HEK293 (cell line): ENCODE data around the gene PPBP.

Experiments
- CTCF ChIA-PET: fragments of 350-600 bp; formaldehyde crosslinking; extraction: SDS; loops from one replicate; lab custom pipeline; 2021; ENCODE audit warnings: antibody characterized with exemption; lab: Yijun Ruan, JAX
- POLR2A ChIA-PET: fragments of 300-600 bp; formaldehyde crosslinking; extraction: SDS; loops from one replicate; lab custom pipeline; 2020; ENCODE audit warnings: antibody characterized with exemption, inconsistent platforms; lab: Yijun Ruan, JAX
- H3K27ac ChIP-seq: fragments of 200-500 bp; sonication (Bioruptor generic); 2 replicates; pipeline ENCODE4 v1.5.1; 2014; ENCODE audit warnings: low read depth, low read length, control low read depth, inconsistent platforms; ENCODE audit errors: extremely low read depth
- H3K36me3 ChIP-seq, 2 experiments: fragments of 200-500 bp in 1 of 2; sonication (Bioruptor generic) in 1 of 2; 1 replicate in 1 of 2; 2 replicates in 1 of 2; pipeline ENCODE4 v1.5.1; 2014 to 2017; ENCODE audit warnings: inconsistent platforms in 2 of 2, low read length in 2 of 2; ENCODE audit not compliant: control insufficient read depth in 2 of 2, insufficient read depth in 1 of 2
- H3K4me1 ChIP-seq: fragments of 200-500 bp; sonication (Bioruptor generic); 2 replicates; pipeline ENCODE4 v1.5.1; 2014; ENCODE audit warnings: mild to moderate bottlenecking, low read length, inconsistent platforms; ENCODE audit not compliant: control insufficient read depth, insufficient read depth
- H3K4me3 ChIP-seq: 2 replicates; pipeline ENCODE4 v1.5.1; 2011; ENCODE audit warnings: low read depth, mild to moderate bottlenecking, control low read depth, low read length, moderate library complexity
- H3K9me3 ChIP-seq: fragments of 200-500 bp; sonication (Bioruptor generic); 2 replicates; pipeline ENCODE4 v1.5.1; 2014; ENCODE audit warnings: low read depth, low read length, inconsistent platforms; ENCODE audit not compliant: control insufficient read depth, insufficient read depth
- BCL11A ChIP-seq: fragments of 450-650 bp; formaldehyde crosslinking; IDR thresholded peaks from 2 replicates; pipeline ENCODE4 v1.5.1; 2016; ENCODE audit warnings: low read depth, missing biosample characterization, missing genetic modification characterization
- GLIS2 ChIP-seq: fragments of 450-650 bp; formaldehyde crosslinking; IDR thresholded peaks from 2 replicates; pipeline ENCODE4 v1.5.1; 2016; ENCODE audit warnings: missing biosample characterization, missing genetic modification characterization
- HOXD13 ChIP-seq: sonication (generic); formaldehyde crosslinking; IDR thresholded peaks from 2 replicates; pipeline ENCODE4 v1.8.0; 2022; ENCODE audit warnings: missing genetic modification reagents, borderline replicate concordance
- IKZF3 ChIP-seq: fragments of 450-650 bp; IDR thresholded peaks from 2 replicates; pipeline ENCODE4 v1.5.0; 2018; ENCODE audit warnings: missing biosample characterization, mild to moderate bottlenecking, missing genetic modification characterization, moderate library complexity
- KLF8 ChIP-seq: fragments of 450-650 bp; formaldehyde crosslinking; IDR thresholded peaks from 2 replicates; pipeline ENCODE4 v1.5.1; 2016; ENCODE audit warnings: missing biosample characterization, missing genetic modification characterization
- MZF1 ChIP-seq: fragments of 450-650 bp; formaldehyde crosslinking; IDR thresholded peaks from 2 replicates; pipeline ENCODE4 v1.5.1; 2017; ENCODE audit warnings: missing biosample characterization, missing genetic modification characterization, borderline replicate concordance
- OSR2 ChIP-seq: fragments of 450-650 bp; formaldehyde crosslinking; IDR thresholded peaks from 2 replicates; pipeline ENCODE4 v1.5.1; 2016; ENCODE audit warnings: missing biosample characterization, missing genetic modification characterization
- OVOL3 ChIP-seq: fragments of 450-650 bp; formaldehyde crosslinking; IDR thresholded peaks from 2 replicates; pipeline ENCODE4 v1.5.1; 2016; ENCODE audit warnings: missing biosample characterization, missing genetic modification characterization
- SP7 ChIP-seq: fragments of 450-650 bp; formaldehyde crosslinking; IDR thresholded peaks from 2 replicates; pipeline ENCODE4 v1.5.1; 2016; ENCODE audit warnings: missing biosample characterization, missing genetic modification characterization
- WT1 ChIP-seq: fragments of 450-650 bp; formaldehyde crosslinking; IDR thresholded peaks from 2 replicates; pipeline ENCODE4 v1.5.1; 2016; ENCODE audit warnings: missing biosample characterization, missing genetic modification characterization
- YY1 ChIP-seq: fragments of 450-650 bp; formaldehyde crosslinking; IDR thresholded peaks from 2 replicates; pipeline ENCODE4 v1.5.1; 2018; ENCODE audit warnings: missing biosample characterization, missing genetic modification characterization
- ZBTB1 ChIP-seq: fragments of 450-650 bp; formaldehyde crosslinking; IDR thresholded peaks from 2 replicates; pipeline ENCODE4 v1.5.1; 2016; ENCODE audit warnings: missing biosample characterization, missing genetic modification characterization
- ZBTB20 ChIP-seq: fragments of 450-650 bp; formaldehyde crosslinking; IDR thresholded peaks from 2 replicates; pipeline ENCODE4 v1.5.1; 2016; ENCODE audit warnings: missing biosample characterization, missing genetic modification characterization
- ZBTB8A ChIP-seq: fragments of 450-650 bp; formaldehyde crosslinking; IDR thresholded peaks from 2 replicates; pipeline ENCODE4 v1.5.1; 2016; ENCODE audit warnings: missing biosample characterization, missing genetic modification characterization
- ZEB2 ChIP-seq: fragments of 450-650 bp; formaldehyde crosslinking; IDR thresholded peaks from 2 replicates; pipeline ENCODE4 v1.5.1; 2016; ENCODE audit warnings: missing biosample characterization, missing genetic modification characterization
- ZFP41 ChIP-seq: fragments of 450-650 bp; formaldehyde crosslinking; IDR thresholded peaks from 2 replicates; pipeline ENCODE4 v1.5.1; 2016; ENCODE audit warnings: missing biosample characterization, missing genetic modification characterization, borderline replicate concordance
- ZIC2 ChIP-seq: fragments of 450-650 bp; formaldehyde crosslinking; IDR thresholded peaks from 2 replicates; pipeline ENCODE4 v1.5.1; 2016; ENCODE audit warnings: missing biosample characterization, missing genetic modification characterization
- ZNF221 ChIP-seq: fragments of 450-650 bp; formaldehyde crosslinking; IDR thresholded peaks from 2 replicates; pipeline ENCODE4 v1.5.1; 2017; ENCODE audit warnings: missing biosample characterization, missing genetic modification characterization, borderline replicate concordance
- ZNF24 ChIP-seq: fragments of 450-650 bp; formaldehyde crosslinking; IDR thresholded peaks from 2 replicates; pipeline ENCODE4 v1.5.1; 2016; ENCODE audit warnings: missing biosample characterization, missing genetic modification characterization
- ZNF292 ChIP-seq: fragments of 450-650 bp; formaldehyde crosslinking; IDR thresholded peaks from 2 replicates; pipeline ENCODE4 v1.5.1; 2016; ENCODE audit warnings: low read depth, missing biosample characterization, missing genetic modification characterization, borderline replicate concordance
- ZNF302 ChIP-seq: fragments of 450-650 bp; formaldehyde crosslinking; IDR thresholded peaks from 2 replicates; pipeline ENCODE4 v1.5.1; 2016; ENCODE audit warnings: missing biosample characterization, missing genetic modification characterization, low read depth
- ZNF324 ChIP-seq: fragments of 450-650 bp; formaldehyde crosslinking; IDR thresholded peaks from 2 replicates; pipeline ENCODE4 v1.5.1; 2016; ENCODE audit warnings: missing biosample characterization, missing genetic modification characterization
- ZNF391 ChIP-seq: fragments of 450-650 bp; formaldehyde crosslinking; IDR thresholded peaks from 2 replicates; pipeline ENCODE4 v1.5.1; 2016; ENCODE audit warnings: low read depth, missing biosample characterization, missing genetic modification characterization, borderline replicate concordance
- ZNF394 ChIP-seq: fragments of 450-650 bp; formaldehyde crosslinking; IDR thresholded peaks from 2 replicates; pipeline ENCODE4 v1.5.1; 2016; ENCODE audit warnings: missing biosample characterization, missing genetic modification characterization, mild to moderate bottlenecking, moderate library complexity, borderline replicate concordance
- ZNF404 ChIP-seq: fragments of 450-650 bp; formaldehyde crosslinking; IDR thresholded peaks from 2 replicates; pipeline ENCODE4 v1.5.1; 2017; ENCODE audit warnings: missing biosample characterization, missing genetic modification characterization
- ZNF433 ChIP-seq: fragments of 450-650 bp; formaldehyde crosslinking; IDR thresholded peaks from 2 replicates; pipeline ENCODE4 v1.5.1; 2016; ENCODE audit warnings: missing biosample characterization, missing genetic modification characterization, low read depth
- ZNF626 ChIP-seq: fragments of 450-650 bp; sonication (Bioruptor Pico); formaldehyde crosslinking; IDR thresholded peaks from 2 replicates; pipeline ENCODE4 v1.5.1; 2018; ENCODE audit warnings: missing biosample characterization, missing genetic modification characterization, inconsistent platforms
- ZNF660 ChIP-seq: fragments of 450-650 bp; IDR thresholded peaks from 2 replicates; pipeline ENCODE4 v1.5.1; 2018; ENCODE audit warnings: missing biosample characterization, mild to moderate bottlenecking, missing genetic modification characterization
- ZNF677 ChIP-seq: fragments of 450-650 bp; IDR thresholded peaks from 2 replicates; pipeline ENCODE4 v1.5.0; 2018; ENCODE audit warnings: missing biosample characterization, mild to moderate bottlenecking, missing genetic modification characterization, moderate library complexity
- ZNF843 ChIP-seq: fragments of 450-650 bp; formaldehyde crosslinking; IDR thresholded peaks from 2 replicates; pipeline ENCODE4 v1.5.1; 2016; ENCODE audit warnings: missing biosample characterization, missing genetic modification characterization
- TF ChIP-seq, protein P1 (sequence below): fragments of 450-650 bp; IDR thresholded peaks from 2 replicates; pipeline ENCODE4 v1.5.1; 2018; ENCODE audit warnings: missing biosample characterization, mild to moderate bottlenecking, missing genetic modification characterization
- TF ChIP-seq, protein P2 (sequence below): fragments of 450-650 bp; IDR thresholded peaks from 2 replicates; pipeline ENCODE4 v1.5.1; 2018; ENCODE audit warnings: missing biosample characterization, missing genetic modification characterization
- TF ChIP-seq, protein P3 (sequence below): fragments of 450-650 bp; formaldehyde crosslinking; IDR thresholded peaks from 2 replicates; pipeline ENCODE4 v1.5.1; 2016; ENCODE audit warnings: missing biosample characterization, missing genetic modification characterization

The PPBP gene

DNA sequence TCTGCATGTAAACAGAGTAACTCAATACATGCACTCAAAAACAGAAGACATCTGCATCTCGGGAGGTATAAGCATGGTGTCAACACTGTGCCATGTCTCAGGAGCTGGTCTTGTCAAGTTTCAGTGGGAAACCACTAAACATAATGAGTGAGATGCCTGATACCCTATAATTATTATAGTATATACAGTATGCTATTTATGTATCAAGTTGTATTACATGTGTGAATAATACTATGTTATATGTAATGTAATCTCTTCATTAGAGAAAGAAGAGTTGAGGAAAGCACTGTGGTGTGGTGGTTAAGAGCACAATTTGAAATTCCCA lies 2.5 kb downstream of the PPBP start:
- Histone ChIP-seq H3K27ac (no peak overlapping the region), H3K36me3 (no peaks in the 10 kb centered on the region), H3K4me3 (no peak overlapping the region), H3K4me1 (peaks cover 7% of the 10 kb centered on the region), H3K9me3 (no peaks in the 10 kb centered on the region)
- 0 out of 2 replicates have a peak, but pooled peaks have one; percentile 26 for TF ChIP-seq ZNF24 (tag by site-specific recombination)
- TF ChIP-seq ZNF404 = no peak
- TF ChIP-seq OSR2 (tag by site-specific recombination) = peak; percentile 44; the same call in 1 of the 2 replicates
- peak; percentile 76 for TF ChIP-seq ZNF677 (tag by site-specific recombination)
- TF ChIP-seq ZNF221 = no peak
- TF ChIP-seq, protein P1, sequence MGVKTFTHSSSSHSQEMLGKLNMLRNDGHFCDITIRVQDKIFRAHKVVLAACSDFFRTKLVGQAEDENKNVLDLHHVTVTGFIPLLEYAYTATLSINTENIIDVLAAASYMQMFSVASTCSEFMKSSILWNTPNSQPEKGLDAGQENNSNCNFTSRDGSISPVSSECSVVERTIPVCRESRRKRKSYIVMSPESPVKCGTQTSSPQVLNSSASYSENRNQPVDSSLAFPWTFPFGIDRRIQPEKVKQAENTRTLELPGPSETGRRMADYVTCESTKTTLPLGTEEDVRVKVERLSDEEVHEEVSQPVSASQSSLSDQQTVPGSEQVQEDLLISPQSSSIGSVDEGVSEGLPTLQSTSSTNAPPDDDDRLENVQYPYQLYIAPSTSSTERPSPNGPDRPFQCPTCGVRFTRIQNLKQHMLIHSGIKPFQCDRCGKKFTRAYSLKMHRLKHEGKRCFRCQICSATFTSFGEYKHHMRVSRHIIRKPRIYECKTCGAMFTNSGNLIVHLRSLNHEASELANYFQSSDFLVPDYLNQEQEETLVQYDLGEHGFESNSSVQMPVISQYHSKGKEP = peak; percentile 67
- TF ChIP-seq SP7 (tag by site-specific recombination) = peak; percentile 96
- ChIA-PET CTCF (no interaction called here), POLR2A (no interaction called here)

DNA sequence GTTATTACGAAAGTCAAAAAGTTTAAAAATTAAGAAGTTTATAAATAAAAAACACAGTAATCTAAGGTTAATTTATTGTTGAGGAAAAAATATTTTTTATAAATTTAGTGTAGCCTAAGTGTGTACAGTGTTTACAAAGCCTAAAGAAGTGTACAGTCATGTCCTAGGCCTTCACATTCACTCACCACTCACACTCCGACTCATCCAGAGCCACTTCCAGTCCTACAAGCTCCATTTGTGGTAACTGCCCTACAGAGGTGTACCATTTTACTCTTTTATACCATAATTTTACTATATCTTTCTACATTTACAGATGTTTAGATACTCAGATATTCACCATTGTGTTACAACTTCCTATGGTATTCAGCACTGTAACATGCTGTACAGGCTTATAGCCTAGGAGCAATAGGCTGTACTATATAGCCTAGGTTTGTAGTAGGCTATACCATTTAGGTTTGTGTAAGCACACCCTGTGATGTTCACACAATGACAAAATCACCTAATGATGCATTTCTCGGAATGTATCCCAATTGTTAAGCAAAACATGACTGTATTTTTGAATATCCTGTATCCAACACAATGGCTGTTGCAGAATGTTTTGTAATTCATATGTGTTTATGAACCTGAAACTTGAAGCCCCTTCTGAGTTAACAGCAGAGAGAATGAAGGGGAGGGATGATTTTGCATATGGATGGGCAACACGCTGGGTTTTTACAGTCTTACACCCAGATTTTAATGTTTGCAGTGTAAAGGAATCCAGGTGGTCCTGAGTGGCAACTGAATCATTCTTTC lies 3.1 kb downstream of the PPBP start:
- Histone ChIP-seq H3K36me3 (no peaks in the 10 kb centered on the region), H3K4me1 (peaks cover 4% of the 10 kb centered on the region; the same call in 1 of the 2 replicates), H3K27ac (no peak overlapping the region), H3K9me3 (no peaks in the 10 kb centered on the region), H3K4me3 (no peak overlapping the region)
- ChIA-PET POLR2A (no interaction called here), CTCF (no interaction called here)
- TF ChIP-seq ZNF843 (tag by site-specific recombination) (no peak), ZNF324 (tag by site-specific recombination) (no peak), ZNF394 (tag by site-specific recombination) (no peak), ZNF433 (no peak), ZNF302 (tag by site-specific recombination) (no peak), ZNF626 (tag by site-specific recombination) (no peak), HOXD13 (CRISPR knock-in tag) (no peak), BCL11A (tag by site-specific recombination) (no peak), OVOL3 (tag by site-specific recombination) (no peak), YY1 (tag by site-specific recombination) (no peak), IKZF3 (tag by site-specific recombination) (peak; percentile 37; the same call in 1 of the 2 replicates), MZF1 (tag by site-specific recombination) (no peak), ZFP41 (tag by site-specific recombination) (no peak), ZBTB1 (no peak), ZBTB20 (tag by site-specific recombination) (no peak), ZBTB8A (0 out of 2 replicates have a peak, but pooled peaks have one; percentile 29), ZEB2 (tag by site-specific recombination) (no peak), ZNF292 (tag by site-specific recombination) (no peak), ZNF391 (no peak), WT1 (tag by site-specific recombination) (peak; percentile 86), KLF8 (tag by site-specific recombination) (no peak), ZIC2 (peak; percentile 64; the same call in 1 of the 2 replicates), ZNF660 (no peak), GLIS2 (tag by site-specific recombination) (no peak)
- TF ChIP-seq, protein P2, sequence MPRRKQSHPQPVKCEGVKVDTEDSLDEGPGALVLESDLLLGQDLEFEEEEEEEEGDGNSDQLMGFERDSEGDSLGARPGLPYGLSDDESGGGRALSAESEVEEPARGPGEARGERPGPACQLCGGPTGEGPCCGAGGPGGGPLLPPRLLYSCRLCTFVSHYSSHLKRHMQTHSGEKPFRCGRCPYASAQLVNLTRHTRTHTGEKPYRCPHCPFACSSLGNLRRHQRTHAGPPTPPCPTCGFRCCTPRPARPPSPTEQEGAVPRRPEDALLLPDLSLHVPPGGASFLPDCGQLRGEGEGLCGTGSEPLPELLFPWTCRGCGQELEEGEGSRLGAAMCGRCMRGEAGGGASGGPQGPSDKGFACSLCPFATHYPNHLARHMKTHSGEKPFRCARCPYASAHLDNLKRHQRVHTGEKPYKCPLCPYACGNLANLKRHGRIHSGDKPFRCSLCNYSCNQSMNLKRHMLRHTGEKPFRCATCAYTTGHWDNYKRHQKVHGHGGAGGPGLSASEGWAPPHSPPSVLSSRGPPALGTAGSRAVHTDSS = no peak
- TF ChIP-seq, protein P3, sequence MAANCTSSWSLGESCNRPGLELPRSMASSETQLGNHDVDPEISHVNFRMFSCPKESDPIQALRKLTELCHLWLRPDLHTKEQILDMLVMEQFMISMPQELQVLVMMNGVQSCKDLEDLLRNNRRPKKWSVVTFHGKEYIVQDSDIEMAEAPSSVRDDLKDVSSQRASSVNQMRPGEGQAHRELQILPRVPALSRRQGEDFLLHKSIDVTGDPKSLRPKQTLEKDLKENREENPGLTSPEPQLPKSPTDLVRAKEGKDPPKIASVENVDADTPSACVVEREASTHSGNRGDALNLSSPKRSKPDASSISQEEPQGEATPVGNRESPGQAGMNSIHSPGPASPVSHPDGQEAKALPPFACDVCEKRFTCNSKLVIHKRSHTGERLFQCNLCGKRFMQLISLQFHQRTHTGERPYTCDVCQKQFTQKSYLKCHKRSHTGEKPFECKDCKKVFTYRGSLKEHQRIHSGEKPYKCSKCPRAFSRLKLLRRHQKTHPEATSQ (tag by site-specific recombination) = no peak
